ENCODE results near the gene ARHGDIA. TPM values are rescaled to one million over a fixed set of nuclear protein-coding genes. Genes with fewer than 3 reads are reported as not detected.

Gene ARHGDIA
- total RNA-seq, 4 donors from 2014 or later = 31.2 to 350 (median 55.1) TPM

DNA sequence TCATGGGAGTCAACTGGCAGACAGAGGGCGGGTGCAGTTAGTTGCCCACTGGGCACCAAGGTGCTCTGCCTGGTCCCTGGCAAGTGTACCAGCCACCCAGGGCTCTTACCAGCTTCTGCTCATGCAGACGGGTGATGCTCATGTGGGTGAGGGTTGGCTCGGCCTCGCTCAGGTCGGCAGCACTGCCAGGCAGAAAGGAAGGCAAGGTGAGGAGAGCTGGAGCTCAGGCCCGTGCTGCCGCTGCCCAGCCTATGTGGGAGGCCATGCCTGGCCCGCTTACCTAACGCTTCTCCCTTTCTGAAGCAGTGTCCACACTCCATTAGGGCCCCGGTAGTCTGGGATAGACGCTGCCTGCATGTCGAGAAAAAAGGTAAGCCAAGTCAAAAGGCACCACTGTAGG lies 44.2 kb upstream of the ARHGDIA start:
- H3K4me3 ChIP-seq = no peak overlapping the region
- no peaks in the 10 kb centered on the region for H3K36me3 ChIP-seq
- H3K4me1 ChIP-seq = peaks cover 5 to 14% of the 10 kb centered on the region in 2 donors

DNA sequence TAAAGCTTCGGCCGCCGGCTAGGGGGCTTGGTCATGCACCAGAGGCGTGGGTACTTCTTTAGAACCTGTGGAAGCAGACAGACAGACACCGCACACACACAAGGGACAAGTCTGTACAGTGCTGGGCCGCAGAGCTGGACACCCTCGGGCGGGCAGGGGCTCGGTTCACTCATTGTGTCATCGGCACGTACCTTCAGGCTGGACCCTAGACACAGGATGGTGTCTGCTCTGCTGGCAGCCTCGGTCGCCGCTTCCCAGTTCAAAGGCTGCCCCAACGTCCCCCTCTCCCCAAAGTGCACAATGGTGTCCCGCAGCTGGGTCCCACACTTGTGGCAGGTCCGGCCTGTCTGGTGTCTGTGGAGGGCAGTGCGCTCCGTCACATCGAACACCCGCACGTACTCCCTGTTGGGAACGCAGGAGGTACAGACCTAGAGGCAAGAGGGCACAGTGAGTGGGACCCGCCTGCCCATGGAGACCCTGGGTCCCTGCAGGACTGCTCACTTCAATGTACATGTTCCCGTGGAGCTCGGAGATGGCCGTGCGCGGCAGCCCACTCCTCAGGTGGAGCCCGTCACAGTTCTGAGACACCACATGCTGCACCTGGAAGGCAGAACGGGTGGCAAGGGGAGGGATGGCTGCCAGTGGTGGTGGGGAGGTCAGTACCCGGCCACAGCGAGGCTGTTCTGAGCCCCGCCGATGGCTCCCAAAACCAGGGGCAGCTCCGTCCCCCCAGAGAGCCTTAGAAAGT lies 43.1 kb upstream of the ARHGDIA start:
- H3K4me3 ChIP-seq = no peak overlapping the region
- H3K36me3 ChIP-seq = no peaks in the 10 kb centered on the region
- DNase-seq = no peak
- no peaks in the 10 kb centered on the region for H3K27me3 ChIP-seq
- intact Hi-C loops (cut with DNase I; ENCODE audit: low total_unique reads) = no loop called here
- peaks cover 5 to 14% of the 10 kb centered on the region in 2 donors for H3K4me1 ChIP-seq
- no peak overlapping the region for H3K27ac ChIP-seq
- TF ChIP-seq POLR2A (IDR thresholded peaks at IDR 0.05) = no peak
- TF ChIP-seq, protein P1, sequence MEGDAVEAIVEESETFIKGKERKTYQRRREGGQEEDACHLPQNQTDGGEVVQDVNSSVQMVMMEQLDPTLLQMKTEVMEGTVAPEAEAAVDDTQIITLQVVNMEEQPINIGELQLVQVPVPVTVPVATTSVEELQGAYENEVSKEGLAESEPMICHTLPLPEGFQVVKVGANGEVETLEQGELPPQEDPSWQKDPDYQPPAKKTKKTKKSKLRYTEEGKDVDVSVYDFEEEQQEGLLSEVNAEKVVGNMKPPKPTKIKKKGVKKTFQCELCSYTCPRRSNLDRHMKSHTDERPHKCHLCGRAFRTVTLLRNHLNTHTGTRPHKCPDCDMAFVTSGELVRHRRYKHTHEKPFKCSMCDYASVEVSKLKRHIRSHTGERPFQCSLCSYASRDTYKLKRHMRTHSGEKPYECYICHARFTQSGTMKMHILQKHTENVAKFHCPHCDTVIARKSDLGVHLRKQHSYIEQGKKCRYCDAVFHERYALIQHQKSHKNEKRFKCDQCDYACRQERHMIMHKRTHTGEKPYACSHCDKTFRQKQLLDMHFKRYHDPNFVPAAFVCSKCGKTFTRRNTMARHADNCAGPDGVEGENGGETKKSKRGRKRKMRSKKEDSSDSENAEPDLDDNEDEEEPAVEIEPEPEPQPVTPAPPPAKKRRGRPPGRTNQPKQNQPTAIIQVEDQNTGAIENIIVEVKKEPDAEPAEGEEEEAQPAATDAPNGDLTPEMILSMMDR (IDR thresholded peaks at IDR 0.05) = no peak
- no peaks in the 10 kb centered on the region for H3K9me3 ChIP-seq

More for the DNA sequence above, 44.2 kb upstream of the ARHGDIA start:
- no peak for TF ChIP-seq POLR2A (IDR thresholded peaks at IDR 0.05)
- TF ChIP-seq, protein P1 (IDR thresholded peaks at IDR 0.05) = no peak
- no peaks in the 10 kb centered on the region for H3K9me3 ChIP-seq
- no peak overlapping the region for H3K27ac ChIP-seq
- intact Hi-C loops (cut with DNase I; ENCODE audit: low total_unique reads) = no loop called here
- no peak for DNase-seq
- no peaks in the 10 kb centered on the region for H3K27me3 ChIP-seq

GRCh38 chr17:81913394-81914102 lies 42.4 kb upstream of the ARHGDIA start:
- DNase-seq = no peak
- Histone ChIP-seq H3K9me3 (no peaks in the 10 kb centered on the region), H3K4me3 (no peak overlapping the region), H3K27ac (no peak overlapping the region), H3K27me3 (no peaks in the 10 kb centered on the region), H3K4me1 (peaks cover 5 to 13% of the 10 kb centered on the region in 2 donors), H3K36me3 (no peaks in the 10 kb centered on the region)
- TF ChIP-seq, protein P1 (IDR thresholded peaks at IDR 0.05) = no peak
- no peak for TF ChIP-seq POLR2A (IDR thresholded peaks at IDR 0.05)
- intact Hi-C loops (cut with DNase I; ENCODE audit: low total_unique reads) = no loop called here

DNA sequence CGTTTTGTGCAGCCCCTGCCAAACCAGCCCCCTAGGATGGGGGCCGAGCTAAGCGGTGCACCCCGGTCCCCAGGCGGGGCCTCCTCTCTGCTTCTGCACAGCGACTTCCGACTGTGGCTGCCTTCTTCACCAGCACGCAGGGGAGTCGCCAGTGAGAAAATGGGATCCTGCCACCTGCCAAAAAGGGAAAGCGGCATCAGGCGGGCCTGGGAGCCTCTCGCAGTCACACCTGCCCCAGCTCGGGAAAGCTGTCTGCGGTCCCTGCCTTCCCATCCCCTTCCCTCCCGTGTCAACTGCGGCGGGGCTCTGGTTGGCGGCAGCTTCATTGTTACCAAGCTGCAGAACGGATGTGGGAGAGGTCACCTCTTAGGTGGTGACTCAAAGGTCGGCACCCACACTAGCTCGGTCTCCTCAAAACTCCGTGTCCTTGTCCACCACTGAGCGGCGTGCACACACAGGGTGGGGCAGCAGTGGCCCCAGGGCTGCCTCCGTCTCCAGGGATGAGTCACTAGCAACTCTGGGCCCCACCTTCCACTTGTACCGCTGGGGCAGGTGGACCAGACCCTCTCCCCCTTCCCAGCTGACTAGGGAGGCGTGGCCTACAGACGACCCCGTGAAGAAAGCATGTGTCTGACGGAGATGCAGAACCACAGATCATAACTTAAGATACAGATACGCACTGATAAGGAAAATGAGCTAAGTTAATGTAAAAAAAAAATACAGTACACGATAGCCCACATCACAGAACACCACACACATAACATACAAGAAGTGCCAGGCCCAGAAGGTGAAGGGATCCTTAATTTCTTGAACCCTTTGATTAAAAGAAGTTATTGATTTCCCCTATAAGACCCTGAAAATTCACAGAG lies 41.5 kb upstream of the ARHGDIA start:
- Histone ChIP-seq H3K36me3 (no peaks in the 10 kb centered on the region), H3K27ac (no peak overlapping the region)
- intact Hi-C loops (cut with DNase I; ENCODE audit: low total_unique reads) = no loop called here

More for the DNA sequence above, 41.5 kb upstream of the ARHGDIA start:
- no peaks in the 10 kb centered on the region for H3K9me3 ChIP-seq
- TF ChIP-seq POLR2A (IDR thresholded peaks at IDR 0.05) = no peak
- TF ChIP-seq, protein P1 (IDR thresholded peaks at IDR 0.05) = no peak
- H3K27me3 ChIP-seq = no peaks in the 10 kb centered on the region
- no peak overlapping the region for H3K4me3 ChIP-seq
- peaks cover 5 to 9% of the 10 kb centered on the region in 2 donors for H3K4me1 ChIP-seq
- no peak for DNase-seq
